GM10266 (cell line): ENCODE measurements around the gene TGM3.

Source experiments
- DNase-seq: peaks from one replicate; pipeline ENCODE4 v3.0.0; 2012; ENCODE audit errors: extremely low spot score
- CTCF ChIP-seq: IDR thresholded peaks from 2 replicates; pipeline ENCODE4 v1.5.1; 2012; ENCODE audit warnings: mild to moderate bottlenecking, low read depth; ENCODE audit not compliant: control insufficient read depth, insufficient read depth; ENCODE audit errors: missing control alignments

Gene TGM3

GRCh38 chr20:2300002-2300401 is 4.2 kb downstream of the TGM3 start:
- no peak for DNase-seq
- TF ChIP-seq CTCF, result no peak

- DNase-seq, result no peak
- TF ChIP-seq CTCF, result no peak
Observed at GRCh38 chr20:2300420-2300819, 4.6 kb downstream of the TGM3 start.

GRCh38 chr20:2301164-2301622 is 5.4 kb downstream of the TGM3 start:
- TF ChIP-seq CTCF, result no peak
- peak; percentile 66 for DNase-seq

GRCh38 chr20:2302384-2303060 is 6.7 kb downstream of the TGM3 start:
- DNase-seq, result no peak
- TF ChIP-seq CTCF, result no peak

GRCh38 chr20:2303673-2304072 is 7.9 kb downstream of the TGM3 start:
- no peak for TF ChIP-seq CTCF
- DNase-seq, result no peak

GRCh38 chr20:2304180-2304579 is 8.4 kb downstream of the TGM3 start:
- DNase-seq, result no peak
- TF ChIP-seq CTCF, result no peak

- DNase-seq, result no peak
- TF ChIP-seq CTCF, result no peak
Observed at GRCh38 chr20:2305029-2305428, 9.2 kb downstream of the TGM3 start.
